Activated CD4-positive, alpha-beta memory T cell treated with anti-CD3 and anti-CD28 coated beads, Interleukin-2, amount 10 ng/mL, durations not matched to agents 7 days and 5 days (primary cell): ENCODE data around the gene ISOC1. TPM values are rescaled to one million over a fixed set of nuclear protein-coding genes. Genes with fewer than 3 reads are reported as not detected.

Source experiments
- CTCF ChIA-PET: fragments of 350-600 bp; sonication (Branson Sonifier 250); formaldehyde crosslinking; loops from one replicate; lab custom pipeline; 2021; ENCODE audit warnings: antibody characterized with exemption, inconsistent platforms; lab: Charles Lee
- POLR2A ChIA-PET: fragments of 350-600 bp; sonication (Branson Sonifier 250); formaldehyde crosslinking; loops from one replicate; lab custom pipeline; 2021; ENCODE audit warnings: antibody characterized with exemption; lab: Charles Lee
- DNase-seq: peaks from one replicate; pipeline ENCODE4 v3.0.0-alpha.2; 2020
- H3K27ac Mint-ChIP-seq: one replicate; pipeline ENCODE4 v1.8.0; 2021; ENCODE audit warnings: mild to moderate bottlenecking, mixed read lengths
- H3K27me3 Mint-ChIP-seq: one replicate; pipeline ENCODE4 v1.8.0; 2021; ENCODE audit warnings: mixed read lengths
- H3K36me3 Mint-ChIP-seq: one replicate; pipeline ENCODE4 v1.8.0; 2021; ENCODE audit warnings: low read depth, mixed read lengths
- H3K4me1 Mint-ChIP-seq: one replicate; pipeline ENCODE4 v1.8.0; 2021; ENCODE audit warnings: mixed read lengths
- H3K4me3 Mint-ChIP-seq: one replicate; pipeline ENCODE4 v1.8.0; 2021; ENCODE audit warnings: mild to moderate bottlenecking, mixed read lengths
- H3K9me3 Mint-ChIP-seq: one replicate; pipeline ENCODE4 v1.8.0; 2021; ENCODE audit warnings: mixed read lengths
- total RNA-seq, 2 experiments: library from RNA; stranded (reverse); gene quantifications; one replicate each; pipeline ENCODE4 v1.2.3, GENCODE V29; 2021

The ISOC1 gene
- total RNA-seq, 2 experiments from 2014 or later: 14.4 to 16.4 TPM

GRCh38 chr5:129099184-129099569 is 4.6 kb downstream of the ISOC1 start:
- peaks cover 26% of the 10 kb centered on the region for H3K4me1 Mint-ChIP-seq
- H3K27me3 Mint-ChIP-seq: no peaks in the 10 kb centered on the region
- no peak for DNase-seq
- H3K9me3 Mint-ChIP-seq: no peaks in the 10 kb centered on the region
- H3K4me3 Mint-ChIP-seq: no peak overlapping the region
- no peak overlapping the region for H3K27ac Mint-ChIP-seq
- CTCF ChIA-PET: no interaction called here
- no peaks in the 10 kb centered on the region for H3K36me3 Mint-ChIP-seq
- POLR2A ChIA-PET: interaction anchor here (0.6 kb wide), 1 partner anchor 704 kb away, joined by 4 read pairs; no protein-coding TSS in a partner anchor

- ChIA-PET CTCF (no interaction called here), POLR2A (no interaction called here)
Measured at GRCh38 chr5:129101794-129102193, 7.2 kb downstream of the ISOC1 start.

GRCh38 chr5:129103397-129103796 is 8.8 kb downstream of the ISOC1 start:
- Mint-ChIP-seq H3K4me3 (no peak overlapping the region), H3K9me3 (no peaks in the 10 kb centered on the region), H3K4me1 (peaks cover 6% of the 10 kb centered on the region), H3K27ac (no peak overlapping the region), H3K27me3 (no peaks in the 10 kb centered on the region), H3K36me3 (peaks cover 19% of the 10 kb centered on the region)
- no peak for DNase-seq
- POLR2A ChIA-PET: interaction anchor here (1.4 kb wide), 1 partner anchor 15 kb away, joined by 3 read pairs; no protein-coding TSS in a partner anchor
- CTCF ChIA-PET: no interaction called here

More at GRCh38 chr5:129101794-129102193, 7.2 kb downstream of the ISOC1 start:
- Mint-ChIP-seq H3K4me3 (no peak overlapping the region), H3K27ac (no peak overlapping the region), H3K9me3 (no peaks in the 10 kb centered on the region), H3K4me1 (peaks cover 13% of the 10 kb centered on the region), H3K27me3 (no peaks in the 10 kb centered on the region), H3K36me3 (peaks cover 13% of the 10 kb centered on the region)
- no peak for DNase-seq

GRCh38 chr5:129104915-129105455 is 10.4 kb downstream of the ISOC1 start:
- no peak for DNase-seq
- H3K4me1 Mint-ChIP-seq: no peaks in the 10 kb centered on the region
- no peak overlapping the region for H3K4me3 Mint-ChIP-seq
- H3K27me3 Mint-ChIP-seq: no peaks in the 10 kb centered on the region
- H3K9me3 Mint-ChIP-seq: no peaks in the 10 kb centered on the region
- H3K36me3 Mint-ChIP-seq: peaks cover 23% of the 10 kb centered on the region
- CTCF ChIA-PET: interaction anchor here (1.1 to 1.4 kb wide), 2 partner anchors 10 kb away, joined by 3 to 4 read pairs; partner anchors contain the start of gene ISOC1
- H3K27ac Mint-ChIP-seq: no peak overlapping the region
- POLR2A ChIA-PET: interaction anchor here (1.5 kb wide), 1 partner anchor 9 kb away, joined by 3 read pairs; no protein-coding TSS in a partner anchor

- Mint-ChIP-seq H3K4me3 (no peak overlapping the region), H3K27me3 (no peaks in the 10 kb centered on the region), H3K36me3 (peaks cover 26% of the 10 kb centered on the region), H3K4me1 (peaks cover 3% of the 10 kb centered on the region), H3K27ac (no peak overlapping the region), H3K9me3 (no peaks in the 10 kb centered on the region)
- ChIA-PET POLR2A (no interaction called here), CTCF (interaction anchor here (0.9 kb wide), 1 partner anchor 19 kb away, joined by 3 read pairs; no protein-coding TSS in a partner anchor)
- DNase-seq: no peak
Measured at GRCh38 chr5:129107637-129108036, 13.1 kb downstream of the ISOC1 start.

GRCh38 chr5:129110742-129111141 is 16.2 kb downstream of the ISOC1 start:
- DNase-seq: no peak
- Mint-ChIP-seq H3K4me1 (peaks cover 8% of the 10 kb centered on the region), H3K36me3 (peaks cover 18% of the 10 kb centered on the region), H3K27me3 (no peaks in the 10 kb centered on the region), H3K27ac (no peak overlapping the region), H3K9me3 (no peaks in the 10 kb centered on the region), H3K4me3 (no peak overlapping the region)
- ChIA-PET POLR2A (interaction anchor here (1.1 kb wide), 1 partner anchor 16 kb away, joined by 3 read pairs; the partner anchor contains the start of gene ISOC1), CTCF (interaction anchor here (0.7 to 1.6 kb wide), 2 partner anchors 16 kb away, joined by 3 to 5 read pairs; partner anchors contain the start of gene ISOC1)

GRCh38 chr5:129111351-129111750 is 16.8 kb downstream of the ISOC1 start:
- no peaks in the 10 kb centered on the region for H3K27me3 Mint-ChIP-seq
- H3K27ac Mint-ChIP-seq: no peak overlapping the region
- H3K9me3 Mint-ChIP-seq: no peaks in the 10 kb centered on the region
- H3K36me3 Mint-ChIP-seq: peaks cover 15% of the 10 kb centered on the region
- DNase-seq: no peak
- H3K4me3 Mint-ChIP-seq: no peak overlapping the region
- peaks cover 8% of the 10 kb centered on the region for H3K4me1 Mint-ChIP-seq
- ChIA-PET CTCF (interaction anchor here (0.7 to 1.6 kb wide), 2 partner anchors 15 to 16 kb away, joined by 3 to 5 read pairs; partner anchors contain the start of gene ISOC1), POLR2A (no interaction called here)

GRCh38 chr5:129112295-129112694 is 17.7 kb downstream of the ISOC1 start:
- ChIA-PET POLR2A (no interaction called here), CTCF (interaction anchor here (1.6 kb wide), 2 partner anchors 14 to 17 kb away, joined by 4 to 5 read pairs; partner anchors contain the start of gene ISOC1)
- no peak overlapping the region for H3K27ac Mint-ChIP-seq
- no peaks in the 10 kb centered on the region for H3K9me3 Mint-ChIP-seq
- no peak for DNase-seq
- H3K36me3 Mint-ChIP-seq: peaks cover 10% of the 10 kb centered on the region
- H3K4me3 Mint-ChIP-seq: no peak overlapping the region
- H3K27me3 Mint-ChIP-seq: no peaks in the 10 kb centered on the region
- H3K4me1 Mint-ChIP-seq: peaks cover 8% of the 10 kb centered on the region

- CTCF ChIA-PET: interaction anchor here (1.2 kb wide), 1 partner anchor 12 kb away, joined by 6 read pairs; no protein-coding TSS in a partner anchor
- DNase-seq: no peak
- Mint-ChIP-seq H3K27me3 (no peaks in the 10 kb centered on the region), H3K4me1 (peaks cover 8% of the 10 kb centered on the region), H3K9me3 (no peaks in the 10 kb centered on the region), H3K36me3 (peaks cover 7% of the 10 kb centered on the region), H3K27ac (no peak overlapping the region), H3K4me3 (no peak overlapping the region)
- POLR2A ChIA-PET: no interaction called here
Measured at GRCh38 chr5:129113867-129114266, 19.3 kb downstream of the ISOC1 start.

- no peak overlapping the region for H3K4me3 Mint-ChIP-seq
- DNase-seq: no peak
- H3K27ac Mint-ChIP-seq: no peak overlapping the region
- peaks cover 3% of the 10 kb centered on the region for H3K36me3 Mint-ChIP-seq
- H3K4me1 Mint-ChIP-seq: peaks cover 8% of the 10 kb centered on the region
- no peaks in the 10 kb centered on the region for H3K9me3 Mint-ChIP-seq
- POLR2A ChIA-PET: interaction anchor here (0.7 to 1.0 kb wide), 2 partner anchors 11 to 24 kb away, joined by 3 read pairs; no protein-coding TSS in a partner anchor
- no peaks in the 10 kb centered on the region for H3K27me3 Mint-ChIP-seq
- CTCF ChIA-PET: interaction anchor here (0.7 to 1.2 kb wide), 2 partner anchors 9 to 12 kb away, joined by 3 to 6 read pairs; no protein-coding TSS in a partner anchor
Measured at GRCh38 chr5:129114539-129115193, 20.1 kb downstream of the ISOC1 start.

- ChIA-PET CTCF (interaction anchor here (2.6 kb wide), 1 partner anchor 10 kb away, joined by 13 read pairs; no protein-coding TSS in a partner anchor), POLR2A (interaction anchor here (1.0 kb wide), 2 partner anchors 10 to 21 kb away, joined by 3 read pairs; partner anchors contain the start of gene ISOC1)
- no peaks in the 10 kb centered on the region for H3K9me3 Mint-ChIP-seq
- DNase-seq: no peak
- peaks cover 8% of the 10 kb centered on the region for H3K4me1 Mint-ChIP-seq
- no peak overlapping the region for H3K4me3 Mint-ChIP-seq
- H3K27ac Mint-ChIP-seq: no peak overlapping the region
- no peaks in the 10 kb centered on the region for H3K27me3 Mint-ChIP-seq
- H3K36me3 Mint-ChIP-seq: peaks cover 3% of the 10 kb centered on the region
Measured at GRCh38 chr5:129115680-129116079, 21.1 kb downstream of the ISOC1 start.

- DNase-seq: no peak
- Mint-ChIP-seq H3K4me1 (peaks cover 5% of the 10 kb centered on the region), H3K27me3 (no peaks in the 10 kb centered on the region), H3K4me3 (no peak overlapping the region), H3K9me3 (no peaks in the 10 kb centered on the region), H3K27ac (no peak overlapping the region), H3K36me3 (no peaks in the 10 kb centered on the region)
- ChIA-PET POLR2A (interaction anchor here (1.0 to 1.2 kb wide), 2 partner anchors 10 to 22 kb away, joined by 4 read pairs; partner anchors contain the start of gene ISOC1), CTCF (interaction anchor here (2.6 kb wide), 1 partner anchor 9 kb away, joined by 13 read pairs; no protein-coding TSS in a partner anchor)
Measured at GRCh38 chr5:129116797-129117196, 22.2 kb downstream of the ISOC1 start.
